Parathyroid adenoma (tissue), 2 donors: ENCODE results near the gene CPT2.
A peak's percentile ranks its signal among the peaks of the same experiment; 100 is the strongest.

Experiments used
- H2AFZ ChIP-seq: fragments of 300-600 bp; sonication (generic); one replicate; pipeline ENCODE4 v1.7.0; 2017; ENCODE audit warnings: antibody characterized with exemption, mild to moderate bottlenecking
- H3K27ac ChIP-seq: fragments of 300-600 bp; sonication (generic); one replicate; pipeline ENCODE4 v1.7.0; 2017
- H3K27me3 ChIP-seq: fragments of 300-600 bp; sonication (generic); one replicate; pipeline ENCODE4 v1.7.0; 2017; ENCODE audit warnings: low read length; ENCODE audit not compliant: control insufficient read depth, insufficient read depth
- H3K36me3 ChIP-seq: fragments of 300-600 bp; sonication (generic); one replicate; pipeline ENCODE4 v1.7.0; 2017; ENCODE audit warnings: low read length; ENCODE audit not compliant: control insufficient read depth, insufficient read depth
- H3K4me1 ChIP-seq: fragments of 300-600 bp; sonication (generic); one replicate; pipeline ENCODE4 v1.7.0; 2017; ENCODE audit warnings: control low read depth
- H3K4me2 ChIP-seq: fragments of 300-600 bp; sonication (generic); one replicate; pipeline ENCODE4 v1.7.0; 2017; ENCODE audit warnings: low read length
- H3K4me3 ChIP-seq: fragments of 300-600 bp; sonication (generic); one replicate; pipeline ENCODE4 v1.7.0; 2017; ENCODE audit warnings: low read depth, low read length
- H3K79me2 ChIP-seq: fragments of 300-600 bp; sonication (generic); one replicate; pipeline ENCODE4 v1.7.0; 2017; ENCODE audit warnings: control low read depth
- H3K9ac ChIP-seq: fragments of 300-600 bp; sonication (generic); one replicate; pipeline ENCODE4 v1.7.0; 2017; ENCODE audit warnings: mild to moderate bottlenecking
- H3K9me3 ChIP-seq: fragments of 300-600 bp; sonication (generic); one replicate; pipeline ENCODE4 v1.7.0; 2017; ENCODE audit warnings: low read length; ENCODE audit not compliant: control insufficient read depth
- TF ChIP-seq, protein P1 (sequence below): fragments of 300-600 bp; sonication (generic); IDR thresholded peaks from one replicate; pipeline ENCODE4 v1.7.0; 2017; ENCODE audit warnings: antibody characterized with exemption, mild to moderate bottlenecking
- donor health status: primary hyperparathyroidism.

Gene CPT2

DNA sequence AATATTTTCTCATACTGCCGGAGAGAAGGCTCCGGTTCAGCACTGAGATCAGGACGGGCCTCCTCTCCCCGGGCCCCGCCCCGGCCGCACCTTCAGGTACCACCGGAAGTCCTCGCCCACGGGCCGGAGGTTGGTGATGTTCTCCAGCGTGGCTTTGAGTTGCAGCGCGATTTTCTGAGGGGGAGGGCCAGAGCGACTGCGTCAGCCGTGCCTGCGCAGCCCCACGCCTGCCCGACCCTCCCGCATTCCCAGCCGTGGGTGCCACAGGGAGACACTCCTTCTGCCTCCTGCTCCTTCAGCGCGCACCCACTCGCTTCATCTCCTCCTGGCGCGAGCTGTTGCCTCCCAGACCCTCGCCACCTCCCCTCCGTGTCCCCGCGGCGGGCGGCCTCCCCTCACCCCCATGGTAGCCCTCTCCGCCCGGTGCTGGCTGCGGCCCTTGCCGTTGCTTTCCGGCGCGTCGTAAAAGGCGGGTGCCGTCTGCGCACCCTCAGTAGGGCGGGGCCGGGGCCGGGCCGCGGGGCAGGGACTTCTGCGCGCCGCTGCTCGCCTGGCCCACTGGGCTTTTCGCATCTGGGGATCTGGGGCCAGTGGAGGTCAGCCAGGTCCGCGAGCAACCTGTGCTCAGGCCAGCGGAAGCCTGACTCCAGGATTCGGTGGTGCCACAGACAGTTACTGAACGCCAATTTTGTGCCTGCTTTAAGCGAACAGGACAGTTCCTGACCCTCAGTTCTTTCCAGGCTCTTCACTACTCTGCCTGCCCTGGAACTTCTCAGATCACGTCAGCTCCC lies 23.7 kb downstream of the CPT2 start, which contains the start of gene CZIB:
Gene CZIB, minus strand, starts transcription at position 464 of the 791 bp plus-strand sequence. Its CDS starts 59 bp downstream, at position 405.
- Histone ChIP-seq H3K27me3 (no peaks in the 10 kb centered on the region), H3K27ac (peak within 1 kb of the TSS; percentile 80), H3K4me2 (peak within 1 kb of the TSS; percentile 91), H3K4me1 (peaks cover 6% of the 10 kb centered on the region), H3K36me3 (no peaks in the 10 kb centered on the region), H3K9ac (peak within 1 kb of the TSS; percentile 20), H3K4me3 (peak within 1 kb of the TSS; percentile 93), H3K9me3 (no peaks in the 10 kb centered on the region), H2AFZ (peak within 1 kb of the TSS; percentile 67), H3K79me2 (no peaks in the 10 kb centered on the region)
- TF ChIP-seq, protein P1, sequence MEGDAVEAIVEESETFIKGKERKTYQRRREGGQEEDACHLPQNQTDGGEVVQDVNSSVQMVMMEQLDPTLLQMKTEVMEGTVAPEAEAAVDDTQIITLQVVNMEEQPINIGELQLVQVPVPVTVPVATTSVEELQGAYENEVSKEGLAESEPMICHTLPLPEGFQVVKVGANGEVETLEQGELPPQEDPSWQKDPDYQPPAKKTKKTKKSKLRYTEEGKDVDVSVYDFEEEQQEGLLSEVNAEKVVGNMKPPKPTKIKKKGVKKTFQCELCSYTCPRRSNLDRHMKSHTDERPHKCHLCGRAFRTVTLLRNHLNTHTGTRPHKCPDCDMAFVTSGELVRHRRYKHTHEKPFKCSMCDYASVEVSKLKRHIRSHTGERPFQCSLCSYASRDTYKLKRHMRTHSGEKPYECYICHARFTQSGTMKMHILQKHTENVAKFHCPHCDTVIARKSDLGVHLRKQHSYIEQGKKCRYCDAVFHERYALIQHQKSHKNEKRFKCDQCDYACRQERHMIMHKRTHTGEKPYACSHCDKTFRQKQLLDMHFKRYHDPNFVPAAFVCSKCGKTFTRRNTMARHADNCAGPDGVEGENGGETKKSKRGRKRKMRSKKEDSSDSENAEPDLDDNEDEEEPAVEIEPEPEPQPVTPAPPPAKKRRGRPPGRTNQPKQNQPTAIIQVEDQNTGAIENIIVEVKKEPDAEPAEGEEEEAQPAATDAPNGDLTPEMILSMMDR, result no peak

DNA sequence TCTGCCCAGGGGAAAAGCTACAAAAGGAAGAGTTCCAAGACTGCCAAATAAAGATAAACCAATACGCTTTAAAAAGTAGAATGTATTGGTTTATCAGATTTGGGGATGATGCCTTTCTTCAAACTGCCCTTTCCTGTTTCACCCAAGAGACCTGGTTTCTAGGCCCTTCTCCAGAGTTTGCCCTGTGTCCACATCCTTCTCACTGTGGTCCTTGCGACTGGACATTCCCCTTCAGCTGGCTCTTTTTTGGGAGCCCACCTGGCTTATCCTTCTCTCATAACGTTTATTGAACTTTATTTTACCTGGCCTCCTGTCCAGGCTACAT lies 24.3 kb downstream of the CPT2 start:
- Histone ChIP-seq H3K9me3 (no peaks in the 10 kb centered on the region), H3K27ac (peak overlapping the region; percentile 80), H3K27me3 (no peaks in the 10 kb centered on the region), H3K4me3 (peak overlapping the region; percentile 93), H3K9ac (no peak overlapping the region), H3K79me2 (no peaks in the 10 kb centered on the region), H3K4me2 (peak overlapping the region; percentile 91), H2AFZ (peak overlapping the region; percentile 67), H3K36me3 (no peaks in the 10 kb centered on the region), H3K4me1 (peaks cover 6% of the 10 kb centered on the region)
- TF ChIP-seq, protein P1, result no peak

DNA sequence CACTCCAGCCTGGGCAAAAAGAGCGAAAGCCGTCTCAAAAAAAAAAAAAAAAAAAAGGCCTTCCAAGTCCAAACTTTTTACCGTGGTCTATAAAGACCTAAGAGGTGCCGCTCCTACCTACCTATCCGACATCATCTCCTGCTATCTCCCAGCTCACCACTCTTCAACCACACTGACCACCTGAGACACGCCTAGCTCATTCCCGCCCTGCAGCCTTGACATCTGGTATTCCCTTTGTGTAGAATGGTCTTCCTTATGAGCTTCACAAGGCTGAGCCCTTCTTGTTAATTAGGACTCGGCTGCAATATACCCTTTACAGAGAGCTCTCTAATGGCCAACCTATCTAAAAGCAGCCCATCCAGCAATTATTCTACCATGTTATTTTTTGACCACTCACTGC lies 41.0 kb downstream of the CPT2 start:
- peaks cover 5% of the 10 kb centered on the region for H3K79me2 ChIP-seq
- H3K36me3 ChIP-seq, result no peaks in the 10 kb centered on the region

DNA sequence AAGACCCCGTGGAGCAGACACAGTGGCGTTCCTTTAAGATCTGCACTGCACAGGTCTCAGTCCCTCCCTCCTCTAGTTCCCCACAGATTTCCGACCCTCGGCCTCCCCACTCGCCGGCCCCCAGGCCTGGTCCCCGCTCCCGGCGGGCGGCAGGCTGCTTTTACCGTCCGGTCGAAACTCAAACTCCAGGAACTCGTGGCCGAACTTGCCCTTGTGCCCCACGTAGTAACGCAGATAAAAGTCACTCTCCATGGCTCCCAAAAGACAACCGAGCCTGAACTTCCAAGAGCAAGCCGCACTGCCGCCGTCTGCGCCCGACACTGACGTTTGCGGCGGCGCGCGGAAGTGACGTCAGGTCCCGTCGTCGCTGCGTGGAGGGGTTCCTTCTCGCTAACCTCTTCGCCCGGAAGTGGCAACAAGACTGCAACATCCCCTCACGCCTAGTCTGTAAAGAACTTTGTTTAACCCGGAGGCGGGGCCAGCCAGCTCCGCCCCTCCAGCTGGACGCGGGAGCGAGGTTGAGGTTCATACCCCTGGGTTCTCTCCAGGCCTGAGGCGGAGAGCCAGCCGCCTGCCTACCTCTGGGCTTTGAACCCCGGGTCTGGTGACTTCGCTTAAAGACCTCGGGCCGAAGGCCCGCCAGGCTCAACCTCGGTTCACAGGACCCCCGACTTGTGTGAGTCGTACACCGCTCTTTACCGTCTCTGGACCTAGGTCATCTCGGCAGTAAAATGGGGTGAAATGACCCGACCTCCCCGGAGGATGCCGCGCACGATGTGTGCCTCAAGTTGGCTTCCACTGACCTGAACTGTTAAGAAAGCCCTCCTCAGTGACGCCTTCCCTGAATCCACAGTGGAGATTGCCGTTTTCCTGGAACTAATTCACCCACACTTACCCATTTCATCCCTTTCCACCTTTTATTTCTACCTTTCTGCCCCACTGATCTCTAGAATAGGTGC lies 41.9 kb downstream of the CPT2 start, which contains the start of gene MAGOH:
Gene MAGOH, minus strand, starts transcription at position 322 of the 959 bp plus-strand sequence. Its CDS starts 70 bp downstream, at position 252.
- no peaks in the 10 kb centered on the region for H3K36me3 ChIP-seq
- no peaks in the 10 kb centered on the region for H3K9me3 ChIP-seq
- H3K27ac ChIP-seq, result peak within 1 kb of the TSS; percentile 48
- H3K79me2 ChIP-seq, result peaks cover 5% of the 10 kb centered on the region
- TF ChIP-seq, protein P1, result no peak
- peak within 1 kb of the TSS; percentile 96 for H2AFZ ChIP-seq
- H3K9ac ChIP-seq, result no peak within 1 kb of the TSS
- H3K4me2 ChIP-seq, result peak within 1 kb of the TSS; percentile 76
- H3K4me3 ChIP-seq, result peak within 1 kb of the TSS; percentile 75
- H3K27me3 ChIP-seq, result no peaks in the 10 kb centered on the region
- H3K4me1 ChIP-seq, result peaks cover 5% of the 10 kb centered on the region

More for the DNA sequence above, 41.0 kb downstream of the CPT2 start:
- Histone ChIP-seq H3K4me2 (peak overlapping the region; percentile 76), H3K9me3 (no peaks in the 10 kb centered on the region), H2AFZ (peak overlapping the region; percentile 96), H3K4me3 (peak overlapping the region; percentile 75), H3K27ac (no peak overlapping the region), H3K4me1 (peaks cover 5% of the 10 kb centered on the region), H3K27me3 (no peaks in the 10 kb centered on the region), H3K9ac (no peak overlapping the region)
- TF ChIP-seq, protein P1, result no peak
